ENCODE results near the gene CAMP. TPM values are rescaled to one million over a fixed set of nuclear protein-coding genes. Genes with fewer than 3 reads are reported as not detected.
"Not testable (repeated sequence)": the region's sequence is repeated elsewhere in the genome, so short reads cannot be mapped to it uniquely, and the experiment has no call there.

The CAMP gene
- total RNA-seq, 1 experiment from 2014 or later: not detected

GRCh38 chr3:48256557-48256956 is 33.3 kb downstream of the CAMP start:
- DNase-seq (ENCODE audit: low read depth): no peak

DNA sequence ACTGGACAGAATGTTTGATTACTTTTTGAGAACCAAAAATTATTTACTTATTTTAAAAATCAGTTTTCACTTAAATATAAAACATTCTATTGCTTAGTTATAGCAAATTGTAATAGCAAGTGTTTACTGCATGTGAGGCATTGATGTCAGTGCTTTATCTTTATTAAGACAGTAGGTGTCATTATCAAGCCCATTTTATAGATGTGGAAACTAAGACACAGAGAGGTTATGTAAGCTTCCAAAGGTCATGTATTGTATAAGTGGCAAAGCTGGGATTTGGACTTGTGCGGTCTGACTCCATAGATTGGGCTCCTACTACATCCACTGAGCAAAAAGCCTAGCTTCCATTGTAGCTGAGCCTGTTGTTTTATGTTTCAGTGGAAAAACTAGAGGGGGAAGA is 35.2 kb downstream of the CAMP start:
- DNase-seq (ENCODE audit: low read depth): no peak

GRCh38 chr3:48267782-48268181 is 44.5 kb downstream of the CAMP start:
- DNase-seq (ENCODE audit: low read depth): no peak

DNA sequence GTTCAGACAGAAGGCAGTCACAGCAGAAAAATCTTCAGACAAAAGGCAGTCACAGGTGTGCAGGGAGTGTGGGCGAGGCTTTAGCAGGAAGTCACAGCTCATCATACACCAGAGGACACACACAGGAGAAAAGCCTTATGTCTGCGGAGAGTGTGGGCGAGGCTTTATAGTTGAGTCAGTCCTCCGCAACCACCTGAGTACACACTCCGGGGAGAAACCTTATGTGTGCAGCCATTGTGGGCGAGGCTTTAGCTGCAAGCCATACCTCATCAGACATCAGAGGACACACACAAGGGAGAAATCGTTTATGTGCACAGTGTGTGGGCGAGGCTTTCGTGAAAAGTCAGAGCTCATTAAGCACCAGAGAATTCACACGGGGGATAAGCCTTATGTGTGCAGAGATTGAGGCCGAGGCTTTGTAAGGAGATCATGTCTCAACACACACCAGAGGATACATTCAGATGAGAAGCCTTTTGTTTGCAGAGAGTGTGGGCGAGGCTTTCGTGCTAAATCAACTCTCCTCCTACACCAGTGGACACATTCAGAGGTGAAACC is 45.2 kb downstream of the CAMP start:
- DNase-seq (ENCODE audit: low read depth): peak; percentile 49

GRCh38 chr3:48268936-48269561 is 45.8 kb downstream of the CAMP start:
- DNase-seq (ENCODE audit: low read depth): no peak

DNA sequence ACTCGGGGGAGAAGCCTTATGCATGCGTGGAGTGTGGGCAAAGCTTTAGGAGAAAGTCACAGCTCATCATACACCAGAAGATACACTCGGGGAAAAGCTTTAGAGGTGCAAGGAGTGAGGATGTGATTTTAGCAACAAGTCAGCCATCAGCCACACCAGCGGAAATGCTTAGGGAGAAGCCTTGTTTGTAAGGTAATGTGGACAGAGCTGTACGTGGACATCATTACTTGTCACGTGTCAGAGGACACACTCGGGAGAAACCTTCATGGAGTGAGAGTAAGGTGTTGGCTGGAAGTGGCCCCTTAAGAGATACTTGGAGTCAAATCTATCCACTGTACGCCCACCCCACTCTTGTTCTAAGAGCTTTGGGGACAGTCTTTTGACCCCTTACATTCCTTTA is 46.3 kb downstream of the CAMP start:
- no peak for DNase-seq (ENCODE audit: low read depth)

DNA sequence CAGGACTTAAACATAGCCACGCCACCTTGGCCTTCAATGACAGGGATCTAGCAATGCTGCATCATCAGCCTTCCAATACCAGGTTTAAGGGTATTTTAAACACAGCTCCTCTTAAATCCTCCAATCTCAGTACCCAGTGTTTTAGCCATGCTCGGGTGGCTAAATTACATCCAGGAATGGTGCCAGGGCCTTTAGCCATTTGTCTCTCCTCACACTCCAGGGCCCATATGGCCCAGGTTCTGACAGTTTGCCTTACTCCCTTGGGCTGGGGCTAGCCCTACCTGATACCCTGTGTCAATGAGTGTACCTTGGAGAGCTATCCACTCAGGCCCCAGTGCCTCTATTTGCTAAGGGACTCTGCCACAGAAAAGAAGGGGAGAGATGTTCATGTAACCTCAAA is 47.0 kb downstream of the CAMP start:
- DNase-seq (ENCODE audit: low read depth): no peak

GRCh38 chr3:48271223-48271622 is 47.9 kb downstream of the CAMP start:
- DNase-seq (ENCODE audit: low read depth): not testable (repeated sequence)

DNA sequence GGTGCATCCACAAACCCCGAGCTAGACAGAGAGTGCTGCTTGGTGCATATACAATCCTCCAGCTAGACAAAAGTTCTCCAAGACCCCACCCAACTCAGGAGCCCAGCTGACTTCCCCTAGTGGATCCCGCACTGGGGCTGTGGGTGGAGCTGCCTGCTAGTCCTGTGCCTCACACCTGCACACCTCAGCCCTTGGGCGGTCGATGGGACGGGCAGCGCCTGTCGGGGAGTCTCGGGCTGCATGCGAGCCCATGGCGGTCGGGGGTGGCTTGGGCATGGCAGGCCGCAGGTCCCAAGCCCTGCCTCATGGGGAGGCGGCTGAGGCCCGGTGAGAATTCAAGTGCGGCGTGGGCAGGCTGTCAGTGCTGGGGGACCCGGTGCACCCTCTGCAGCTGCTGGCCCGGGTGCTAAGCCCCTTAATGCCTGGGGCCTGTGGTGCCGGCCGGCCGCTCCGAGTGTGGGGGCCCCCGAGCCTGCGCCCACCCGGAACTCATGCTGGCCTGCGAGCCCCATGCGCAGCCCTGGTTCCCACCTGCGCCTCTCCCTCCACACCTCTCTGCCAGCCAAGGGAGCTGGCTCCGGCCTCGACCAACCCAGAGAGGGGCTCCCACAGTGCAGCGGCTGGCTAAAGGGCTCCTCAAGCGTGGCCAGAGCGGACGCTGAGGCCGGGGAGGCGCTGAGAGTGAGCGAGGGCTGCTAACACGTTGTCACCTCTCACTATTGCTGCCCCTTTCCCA is 48.6 kb downstream of the CAMP start:
- DNase-seq (ENCODE audit: low read depth): no peak

DNA sequence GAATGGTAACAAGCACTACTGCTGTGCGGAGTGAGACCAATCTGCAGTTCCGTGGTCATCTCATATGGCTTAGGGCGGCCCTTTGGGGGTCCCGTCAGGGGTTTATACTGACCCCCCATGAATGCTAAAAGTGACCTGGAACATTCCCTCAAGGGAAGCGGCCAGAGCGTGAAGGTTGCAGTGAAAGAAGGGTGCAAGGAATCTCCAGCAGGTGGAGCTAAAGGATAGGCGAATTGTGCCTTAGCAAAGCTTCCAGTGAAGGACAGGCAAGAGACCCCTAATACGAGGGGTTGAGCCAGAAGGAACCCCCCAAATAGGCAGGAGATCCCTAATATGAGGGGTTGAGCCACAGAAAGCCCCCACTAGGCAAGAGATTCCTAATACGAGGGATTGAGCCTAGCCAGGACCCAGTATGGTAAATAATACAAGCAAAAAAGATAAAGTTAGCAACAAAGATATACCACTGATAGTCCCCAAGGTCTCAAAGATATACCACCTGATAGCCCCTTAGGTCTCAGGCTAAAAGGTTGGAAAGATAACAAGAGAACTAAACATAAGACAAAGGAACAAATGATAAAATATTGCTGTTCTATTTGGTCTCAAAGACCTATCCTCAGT is 50.4 kb downstream of the CAMP start:
- peak; percentile 51 for DNase-seq (ENCODE audit: low read depth)

GRCh38 chr3:48274452-48274851 is 51.2 kb downstream of the CAMP start:
- DNase-seq (ENCODE audit: low read depth): no peak

Other genes starting within 250 kb of the CAMP start
- 27.7 and 30.6 TPM in 2 replicates for gene MAP4, start 207.1 kb upstream of the CAMP start, total RNA-seq (2014; rRNA removed; shearing (Covaris generic))
- 37.1 and 39.7 TPM in 2 replicates for gene CDC25A, start 35.1 kb upstream of the CAMP start, total RNA-seq (2014; rRNA removed; shearing (Covaris generic))
- 4.5 and 5.1 TPM in 2 replicates for gene ZNF589, start 17.6 kb downstream of the CAMP start, total RNA-seq (2014; rRNA removed; shearing (Covaris generic))
- 17.7 and 22.3 TPM in 2 replicates for gene NME6, start 77.9 kb downstream of the CAMP start, total RNA-seq (2014; rRNA removed; shearing (Covaris generic))
- gene SPINK8, start 110.2 kb downstream of the CAMP start, total RNA-seq (2014; rRNA removed; shearing (Covaris generic)): not detected in 2 replicates
- gene FBXW12, start 148.7 kb downstream of the CAMP start, total RNA-seq (2014; rRNA removed; shearing (Covaris generic)): not detected in 2 replicates
- gene PLXNB1, start 206.6 kb downstream of the CAMP start, total RNA-seq (2014; rRNA removed; shearing (Covaris generic)): 11.3 and 11.5 TPM in 2 replicates
- 29.9 and 32.8 TPM in 2 replicates for gene CCDC51, start 216.6 kb downstream of the CAMP start, total RNA-seq (2014; rRNA removed; shearing (Covaris generic))
- 444 and 464 TPM in 2 replicates for gene TMA7, start 216.8 kb downstream of the CAMP start, total RNA-seq (2014; rRNA removed; shearing (Covaris generic))
- 6.4 and 7.6 TPM in 2 replicates for gene ATRIP, start 223.2 kb downstream of the CAMP start, total RNA-seq (2014; rRNA removed; shearing (Covaris generic))